GM12878 (cell line): ENCODE measurements around the gene MVB12B. TPM values are rescaled to one million over a fixed set of nuclear protein-coding genes. Genes with fewer than 3 reads are reported as not detected.

Source experiments
- ATAC-seq: fragments of 200-7000 bp; cut with Tn5 transposase; 3 replicates; pipeline ENCODE4 v1.9.1; 2020; ENCODE audit warnings: mild to moderate bottlenecking, moderate library complexity
- BruUV-seq: library from RNA; stranded (reverse); fragments of 400-500 nt; replicated peaks from 2 replicates; lab custom pipeline; 2021; lab: Mats Ljungman, UMichigan
- CTCF ChIA-PET: fragments of 300-600 bp; sonication (Branson Sonifier 250); formaldehyde crosslinking; extraction: SDS; loops from one replicate; lab custom pipeline; 2021; ENCODE audit warnings: inconsistent platforms; lab: Yijun Ruan, JAX
- POLR2A ChIA-PET: fragments of 350-600 bp; formaldehyde crosslinking; extraction: SDS; loops from one replicate; lab custom pipeline; 2021; ENCODE audit warnings: inconsistent platforms; lab: Charles Lee
- RAD21 ChIA-PET: fragments of 300-600 bp; sonication (Branson Sonifier 250); formaldehyde crosslinking; loops from one replicate; lab custom pipeline; 2023; ENCODE audit warnings: antibody characterized with exemption; ENCODE audit not compliant: unreplicated experiment; lab: Charles Lee
- SMC1A ChIA-PET: fragments of 300-600 bp; sonication (Branson Sonifier 250); formaldehyde crosslinking; loops from one replicate; lab custom pipeline; 2023; ENCODE audit not compliant: unreplicated experiment, uncharacterized antibody; lab: Charles Lee
- DNase-seq: peaks from one replicate; pipeline ENCODE4 v3.0.0-alpha.2; 2011; ENCODE audit warnings: low read depth, low spot score
- FAIRE-seq: peaks from 3 replicates; lab custom pipeline; 2011; peaks lifted over from hg19 to GRCh38; lab: Jason Lieb, UNC
- H2AFZ ChIP-seq: 2 replicates; pipeline ENCODE4 v1.6.0; 2011; ENCODE audit warnings: low read depth, low read length, control low read depth; ENCODE audit not compliant: control insufficient read depth
- H3K27ac ChIP-seq: 2 replicates; pipeline ENCODE4 v1.5.1; 2011; ENCODE audit warnings: control low read depth; ENCODE audit not compliant: control insufficient read depth, insufficient read depth
- H3K27me3 ChIP-seq, 2 experiments: replicated peaks in 1 of 2; 2 replicates each; pipeline versions ENCODE4 v1.6.0 to v1.6.1; 2011; ENCODE audit warnings: low read length in 1 of 2; ENCODE audit not compliant: control insufficient read depth in 2 of 2, insufficient read depth in 2 of 2
- H3K36me3 ChIP-seq, 2 experiments: 2 replicates each; pipeline ENCODE4 v1.5.1; 2011; ENCODE audit warnings: low read length in 1 of 2; ENCODE audit not compliant: control insufficient read depth in 2 of 2, insufficient read depth in 2 of 2
- H3K4me1 ChIP-seq: 2 replicates; pipeline ENCODE4 v1.6.1; 2011; ENCODE audit warnings: mild to moderate bottlenecking, low read length, moderate library complexity, mixed read lengths; ENCODE audit not compliant: control insufficient read depth, insufficient read depth
- H3K4me2 ChIP-seq: 2 replicates; pipeline ENCODE4 v1.6.0; 2011; ENCODE audit warnings: control low read depth; ENCODE audit not compliant: control insufficient read depth, insufficient read depth
- H3K4me3 ChIP-seq: fragments of 200-600 bp; sonication (generic); 2 replicates; pipeline ENCODE4 v1.5.1; 2016
- H3K79me2 ChIP-seq: 2 replicates; pipeline ENCODE4 v1.6.0; 2011; ENCODE audit warnings: low read length; ENCODE audit not compliant: control insufficient read depth, insufficient read depth
- H3K9ac ChIP-seq: 2 replicates; pipeline ENCODE4 v1.8.0; 2011; ENCODE audit warnings: low read length, control low read depth, mixed read lengths; ENCODE audit not compliant: control insufficient read depth, insufficient read depth
- H3K9me3 ChIP-seq: replicated peaks from 3 replicates; pipeline ENCODE4 v1.5.1; 2011; ENCODE audit warnings: mild to moderate bottlenecking, low read length; ENCODE audit not compliant: control insufficient read depth, insufficient read depth
- H4K20me1 ChIP-seq: 2 replicates; pipeline ENCODE4 v1.6.0; 2011; ENCODE audit not compliant: control insufficient read depth, insufficient read depth
- BCL11A ChIP-seq: IDR thresholded peaks from 2 replicates; pipeline ENCODE4 v1.6.1; 2011; ENCODE audit warnings: low read depth, low read length
- CHD2 ChIP-seq: IDR thresholded peaks from 2 replicates; pipeline ENCODE4 v1.6.1; 2011; ENCODE audit warnings: low read depth, low read length, improper control_type of control experiment, borderline replicate concordance
- CHD4 ChIP-seq: fragments of 200-600 bp; sonication (generic); IDR thresholded peaks from 2 replicates; pipeline ENCODE4 v1.6.1; 2016; ENCODE audit warnings: mild to moderate bottlenecking
- CREM ChIP-seq: IDR thresholded peaks from 2 replicates; pipeline ENCODE4 v1.6.1; 2014; ENCODE audit warnings: antibody characterized with exemption, low read depth
- HCFC1 ChIP-seq: fragments of 150-350 bp; IDR thresholded peaks from 2 replicates; pipeline ENCODE4 v1.6.1; 2014; ENCODE audit warnings: low read length
- HDAC6 ChIP-seq: fragments of 200-600 bp; sonication (generic); IDR thresholded peaks from one replicate; pipeline ENCODE4 v1.8.0; 2017; ENCODE audit warnings: antibody characterized with exemption; ENCODE audit not compliant: unreplicated experiment
- JUNB ChIP-seq: IDR thresholded peaks from 2 replicates; pipeline ENCODE4 v1.6.1; 2016; ENCODE audit warnings: antibody characterized with exemption, mild to moderate bottlenecking
- KAT2A ChIP-seq: conservative IDR thresholded peaks from 2 replicates; pipeline ENCODE4 v1.6.1; 2011; ENCODE audit warnings: low read depth, low read length; ENCODE audit not compliant: control insufficient read depth
- KLF5 ChIP-seq: fragments of 450-650 bp; IDR thresholded peaks from 2 replicates; pipeline ENCODE4 v1.6.1; 2014; ENCODE audit warnings: mild to moderate bottlenecking; ENCODE audit not compliant: partially characterized antibody
- NRF1 ChIP-seq: conservative IDR thresholded peaks from 2 replicates; pipeline ENCODE4 v1.6.1; 2011; ENCODE audit warnings: mild to moderate bottlenecking, low read depth, low read length, improper control_type of control experiment
- PML ChIP-seq: IDR thresholded peaks from 2 replicates; pipeline ENCODE4 v1.6.1; 2012; ENCODE audit warnings: low read length, inconsistent platforms
- RBBP5 ChIP-seq: fragments of 200-600 bp; sonication (generic); conservative IDR thresholded peaks from 2 replicates; pipeline ENCODE4 v1.6.1; 2016
- REST ChIP-seq: IDR thresholded peaks from 2 replicates; pipeline ENCODE4 v1.6.1; 2012; ENCODE audit warnings: mild to moderate bottlenecking, low read depth, low read length
- RUNX3 ChIP-seq: IDR thresholded peaks from 2 replicates; pipeline ENCODE4 v1.6.1; 2012; ENCODE audit warnings: low read length, inconsistent platforms
- SMAD5 ChIP-seq: IDR thresholded peaks from 2 replicates; pipeline ENCODE4 v1.6.1; 2016; ENCODE audit warnings: antibody characterized with exemption, low read depth
- ZNF207 ChIP-seq: fragments of 450-650 bp; IDR thresholded peaks from 2 replicates; pipeline ENCODE4 v1.6.1; 2014; ENCODE audit warnings: antibody characterized with exemption, mild to moderate bottlenecking, borderline replicate concordance
- WGBS: methylation state at CpG from one replicate; pipeline ENCODE4 v1.1.6; 2016; ENCODE audit warnings: low lambda C conversion rate; ENCODE audit not compliant: insufficient replicate concordance, insufficient coverage; ENCODE audit errors: missing lambda C conversion rate; 5-methylcytosine and 5-hydroxymethylcytosine counted together
- in situ Hi-C: fragments of 300-500 bp; cut with MboI; formaldehyde crosslinking; loops from 9 replicates; pipeline ENCODE4 v1.14.3; 2018; ENCODE audit warnings: mixed read lengths
- intact Hi-C: fragments of 100-400 bp; cut with micrococcal nuclease; formaldehyde crosslinking; loops from one replicate; pipeline ENCODE4 v1.14.2; 2022; ENCODE audit not compliant: unreplicated experiment
- polyA plus RNA-seq, 11 experiments: library from polyadenylated mRNA; depleted of rRNA in 4 of 11; unstranded in 6 of 11; stranded (reverse) in 5 of 11; fragments of >200 nt; fragmentation: Nextera tagmentation in 4 of 11; fragmentation: Illumina TruSeq in 1 of 11; extraction: Ambion mirVana in 4 of 11; extraction: Trizol in 1 of 11; gene quantifications; 1 replicate in 1 of 11; 2 replicates in 10 of 11; pipeline versions ENCODE4 v1.2.1 to v1.2.3, GENCODE V29; 2011 to 2016; ENCODE audit warnings: inconsistent platforms in 2 of 11, missing spikeins in 2 of 11, low read depth in 1 of 11
- total RNA-seq, 4 experiments: library from RNA; depleted of rRNA in 3 of 4; stranded (reverse); fragments of >200 nt in 3 of 4; fragmentation: Illumina TruSeq in 1 of 4; extraction: Trizol in 1 of 4; gene quantifications; 2 replicates each; pipeline versions ENCODE4 v1.2.1 to v1.2.3, GENCODE V29; 2013 to 2021
- TF ChIP-seq, protein P1 (sequence below): IDR thresholded peaks from 2 replicates; pipeline ENCODE4 v1.6.1; 2012; ENCODE audit warnings: low read depth, low read length, improper control_type of control experiment
- TF ChIP-seq, protein P2 (sequence below): fragments of 450-650 bp; IDR thresholded peaks from 2 replicates; pipeline ENCODE4 v1.6.1; 2017; ENCODE audit warnings: mild to moderate bottlenecking, low read depth, inconsistent platforms; ENCODE audit not compliant: poor library complexity, severe bottlenecking

MVB12B gene
- total and polyA plus RNA-seq, 10 of the 15 experiments (the other 5 are each of a cell fraction or from before 2014, with no cell fraction given): 0.08 TPM; not detected in 9

DNA sequence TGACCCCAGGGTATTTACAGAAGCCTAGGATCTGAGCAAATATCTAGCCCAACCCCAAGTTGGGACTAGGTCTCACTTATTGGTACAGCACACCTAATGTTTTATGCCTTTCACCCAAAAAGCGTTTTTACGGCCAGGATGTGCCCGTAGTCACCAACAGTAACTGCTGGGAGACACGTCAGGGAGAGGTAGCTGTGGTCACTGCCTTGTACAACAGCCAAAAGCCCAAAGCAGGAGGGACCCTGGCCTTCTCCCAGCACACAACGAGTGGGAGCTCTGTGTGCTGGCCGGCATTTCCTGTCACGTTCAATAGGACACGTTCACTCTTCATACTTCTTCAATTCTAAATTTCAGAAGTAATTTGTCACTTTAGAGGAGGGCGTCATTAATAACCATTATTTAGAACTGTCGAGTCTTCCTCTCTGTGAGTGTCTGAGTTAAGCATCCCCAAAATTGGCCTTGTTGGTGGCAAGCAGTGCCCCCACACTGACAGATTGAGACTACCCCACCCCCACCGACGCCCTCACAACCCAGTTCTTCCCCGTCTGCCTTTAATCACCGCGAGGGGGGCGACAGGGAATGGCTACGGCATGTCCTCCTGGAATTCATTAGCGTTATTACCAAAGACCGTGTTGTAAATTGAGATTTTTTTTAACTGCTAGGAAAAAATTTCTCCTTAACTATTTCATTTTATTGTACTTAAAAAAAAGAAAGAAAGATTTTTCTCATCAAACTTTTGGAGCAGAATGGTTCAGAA is 80.7 kb downstream of the MVB12B start:
- in situ Hi-C loops: no loop called here
- intact Hi-C loops: loop anchor here (5.0 kb wide), 1 partner anchor 65 kb away; no protein-coding TSS in a partner anchor
- Histone ChIP-seq H3K9ac (no peak overlapping the region), H3K79me2 (no peaks in the 10 kb centered on the region), H3K4me1 (peaks cover 11% of the 10 kb centered on the region), H3K27me3 (peaks cover 0 to 5% of the 10 kb centered on the region in 2 experiments; a peak in 1 of 4 replicates), H2AFZ (no peak overlapping the region), H4K20me1 (no peaks in the 10 kb centered on the region), H3K9me3 (no peaks in the 10 kb centered on the region; the same call in 1 of the 3 replicates), H3K36me3 (no peaks in the 10 kb centered on the region), H3K4me2 (no peak overlapping the region), H3K4me3 (no peak overlapping the region), H3K27ac (no peak overlapping the region)
- WGBS: 72% methylated on average over 19 of the region's 19 CpGs
- FAIRE-seq (no peak), DNase-seq (no peak), ATAC-seq (no peak)
- ChIA-PET RAD21 (no interaction called here), CTCF (interaction anchor here (1.3 kb wide), 1 partner anchor 9 kb away, joined by 9 read pairs; no protein-coding TSS in a partner anchor), SMC1A (no interaction called here), POLR2A (no interaction called here)
- BruUV-seq: no TSS peak
- no peak for TF ChIP-seq CREM
- no peak for TF ChIP-seq PML
- no peak for TF ChIP-seq KAT2A
- TF ChIP-seq HCFC1: no peak
- TF ChIP-seq JUNB: no peak
- no peak for TF ChIP-seq CHD2
- TF ChIP-seq, protein P1, sequence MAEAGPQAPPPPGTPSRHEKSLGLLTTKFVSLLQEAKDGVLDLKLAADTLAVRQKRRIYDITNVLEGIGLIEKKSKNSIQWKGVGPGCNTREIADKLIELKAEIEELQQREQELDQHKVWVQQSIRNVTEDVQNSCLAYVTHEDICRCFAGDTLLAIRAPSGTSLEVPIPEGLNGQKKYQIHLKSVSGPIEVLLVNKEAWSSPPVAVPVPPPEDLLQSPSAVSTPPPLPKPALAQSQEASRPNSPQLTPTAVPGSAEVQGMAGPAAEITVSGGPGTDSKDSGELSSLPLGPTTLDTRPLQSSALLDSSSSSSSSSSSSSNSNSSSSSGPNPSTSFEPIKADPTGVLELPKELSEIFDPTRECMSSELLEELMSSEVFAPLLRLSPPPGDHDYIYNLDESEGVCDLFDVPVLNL: no peak
- no peak for TF ChIP-seq HDAC6
- TF ChIP-seq CHD4: no peak
- TF ChIP-seq NRF1: no peak
- no peak for TF ChIP-seq KLF5
- TF ChIP-seq RUNX3: no peak
- TF ChIP-seq BCL11A: no peak
- TF ChIP-seq, protein P2, sequence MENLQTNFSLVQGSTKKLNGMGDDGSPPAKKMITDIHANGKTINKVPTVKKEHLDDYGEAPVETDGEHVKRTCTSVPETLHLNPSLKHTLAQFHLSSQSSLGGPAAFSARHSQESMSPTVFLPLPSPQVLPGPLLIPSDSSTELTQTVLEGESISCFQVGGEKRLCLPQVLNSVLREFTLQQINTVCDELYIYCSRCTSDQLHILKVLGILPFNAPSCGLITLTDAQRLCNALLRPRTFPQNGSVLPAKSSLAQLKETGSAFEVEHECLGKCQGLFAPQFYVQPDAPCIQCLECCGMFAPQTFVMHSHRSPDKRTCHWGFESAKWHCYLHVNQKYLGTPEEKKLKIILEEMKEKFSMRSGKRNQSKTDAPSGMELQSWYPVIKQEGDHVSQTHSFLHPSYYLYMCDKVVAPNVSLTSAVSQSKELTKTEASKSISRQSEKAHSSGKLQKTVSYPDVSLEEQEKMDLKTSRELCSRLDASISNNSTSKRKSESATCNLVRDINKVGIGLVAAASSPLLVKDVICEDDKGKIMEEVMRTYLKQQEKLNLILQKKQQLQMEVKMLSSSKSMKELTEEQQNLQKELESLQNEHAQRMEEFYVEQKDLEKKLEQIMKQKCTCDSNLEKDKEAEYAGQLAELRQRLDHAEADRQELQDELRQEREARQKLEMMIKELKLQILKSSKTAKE: no peak
- no peak for TF ChIP-seq RBBP5
- TF ChIP-seq ZNF207: no peak
- no peak for TF ChIP-seq SMAD5
- no peak for TF ChIP-seq REST
